Effector memory CD4-positive, alpha-beta T cell (primary cell): Measurements from ENCODE around the gene ANTKMT.

Experiments used
- DNase-seq, 3 donors: peaks; one replicate each; pipeline ENCODE4 v3.0.0-alpha.2; 2020
- H3K27ac ChIP-seq: 2 replicates; pipeline ENCODE4 v1.7.0; 2013; ENCODE audit warnings: mild to moderate bottlenecking, low read length, moderate library complexity; ENCODE audit not compliant: insufficient read depth, poor library complexity, severe bottlenecking
- H3K27me3 ChIP-seq: replicated peaks from 2 replicates; pipeline ENCODE4 v1.7.0; 2013; ENCODE audit warnings: mild to moderate bottlenecking, low read length; ENCODE audit not compliant: insufficient read depth, control insufficient read depth, poor library complexity, severe bottlenecking
- H3K36me3 ChIP-seq: 2 replicates; pipeline ENCODE4 v1.7.0; 2013; ENCODE audit warnings: mild to moderate bottlenecking, low read length, moderate library complexity; ENCODE audit not compliant: control insufficient read depth, insufficient read depth
- H3K4me1 ChIP-seq: 2 replicates; pipeline ENCODE4 v1.7.0; 2013; ENCODE audit warnings: low read length, mild to moderate bottlenecking; ENCODE audit not compliant: control insufficient read depth, insufficient read depth, poor library complexity, severe bottlenecking
- H3K4me3 ChIP-seq: 2 replicates; pipeline ENCODE4 v1.7.0; 2013; ENCODE audit warnings: low read length, low read depth, mild to moderate bottlenecking; ENCODE audit not compliant: insufficient read depth, poor library complexity, severe bottlenecking
- H3K9me3 ChIP-seq: 2 replicates; pipeline ENCODE4 v1.7.0; 2013; ENCODE audit warnings: mild to moderate bottlenecking, low read length, moderate library complexity; ENCODE audit not compliant: control insufficient read depth

ANTKMT gene

GRCh38 chr16:676565-676902, 44.4 kb upstream of the ANTKMT start:
- no peaks in the 10 kb centered on the region for H3K9me3 ChIP-seq
- peaks cover 35% of the 10 kb centered on the region for H3K4me1 ChIP-seq
- H3K27ac ChIP-seq, result no peak overlapping the region
- H3K27me3 ChIP-seq, result no peaks in the 10 kb centered on the region
- H3K4me3 ChIP-seq, result no peak overlapping the region
- H3K36me3 ChIP-seq, result peaks cover 26% of the 10 kb centered on the region
- DNase-seq, result no peak

GRCh38 chr16:676913-677312, 44.0 kb upstream of the ANTKMT start:
- H3K4me3 ChIP-seq, result no peak overlapping the region
- DNase-seq, result peak in 2 of 3 donors; percentile 28 to 40
- H3K27ac ChIP-seq, result no peak overlapping the region
- H3K9me3 ChIP-seq, result no peaks in the 10 kb centered on the region
- H3K27me3 ChIP-seq, result no peaks in the 10 kb centered on the region
- peaks cover 26% of the 10 kb centered on the region for H3K36me3 ChIP-seq
- peaks cover 35% of the 10 kb centered on the region for H3K4me1 ChIP-seq

GRCh38 chr16:677316-678190, 43.4 kb upstream of the ANTKMT start:
- peaks cover 35% of the 10 kb centered on the region for H3K4me1 ChIP-seq
- H3K27ac ChIP-seq, result no peak overlapping the region
- peaks cover 23% of the 10 kb centered on the region for H3K36me3 ChIP-seq
- H3K4me3 ChIP-seq, result no peak overlapping the region
- no peaks in the 10 kb centered on the region for H3K27me3 ChIP-seq
- H3K9me3 ChIP-seq, result no peaks in the 10 kb centered on the region
- no peak for DNase-seq

GRCh38 chr16:678209-678857, 42.6 kb upstream of the ANTKMT start:
- H3K4me1 ChIP-seq, result peaks cover 42% of the 10 kb centered on the region
- H3K36me3 ChIP-seq, result peaks cover 16% of the 10 kb centered on the region
- no peak overlapping the region for H3K4me3 ChIP-seq
- DNase-seq, result no peak
- no peaks in the 10 kb centered on the region for H3K27me3 ChIP-seq
- H3K9me3 ChIP-seq, result no peaks in the 10 kb centered on the region
- H3K27ac ChIP-seq, result no peak overlapping the region

- H3K9me3 ChIP-seq, result no peaks in the 10 kb centered on the region
- H3K27ac ChIP-seq, result peak overlapping the region; percentile 53
- H3K4me1 ChIP-seq, result peaks cover 47% of the 10 kb centered on the region
- H3K4me3 ChIP-seq, result peak overlapping the region; percentile 49
- peaks cover 10% of the 10 kb centered on the region for H3K36me3 ChIP-seq
- DNase-seq, result peak; percentile 29 to 50 (median 34)
- no peaks in the 10 kb centered on the region for H3K27me3 ChIP-seq
Measured at GRCh38 chr16:678858-679813, 41.8 kb upstream of the ANTKMT start.

GRCh38 chr16:679814-680624, 40.9 kb upstream of the ANTKMT start, which contains the start of gene STUB1:
Gene STUB1, plus strand, starts transcription at chr16:680410. Its CDS starts 116 bp downstream, at chr16:680526.
- H3K27me3 ChIP-seq, result no peaks in the 10 kb centered on the region
- H3K4me3 ChIP-seq, result peak within 1 kb of the TSS; percentile 65
- peak within 1 kb of the TSS; percentile 67 for H3K27ac ChIP-seq
- peaks cover 10% of the 10 kb centered on the region for H3K36me3 ChIP-seq
- peak; percentile 78 to 84 (median 83) for DNase-seq
- peaks cover 52% of the 10 kb centered on the region for H3K4me1 ChIP-seq
- no peaks in the 10 kb centered on the region for H3K9me3 ChIP-seq

GRCh38 chr16:680625-680945, 40.4 kb upstream of the ANTKMT start:
- Histone ChIP-seq H3K27me3 (no peaks in the 10 kb centered on the region), H3K4me3 (peak overlapping the region; percentile 65), H3K27ac (peak overlapping the region; percentile 67), H3K36me3 (peaks cover 10% of the 10 kb centered on the region), H3K4me1 (peaks cover 54% of the 10 kb centered on the region), H3K9me3 (no peaks in the 10 kb centered on the region)
- DNase-seq, result no peak

GRCh38 chr16:680967-681745, 39.8 kb upstream of the ANTKMT start:
- no peaks in the 10 kb centered on the region for H3K9me3 ChIP-seq
- H3K4me1 ChIP-seq, result peaks cover 53% of the 10 kb centered on the region
- DNase-seq, result no peak

More at GRCh38 chr16:680967-681745, 39.8 kb upstream of the ANTKMT start:
- Histone ChIP-seq H3K36me3 (peaks cover 12% of the 10 kb centered on the region), H3K27ac (peak overlapping the region; percentile 67), H3K27me3 (no peaks in the 10 kb centered on the region), H3K4me3 (peak overlapping the region; percentile 65)
